ENCODE measurements around the gene HSFX2. TPM values are rescaled to one million over a fixed set of nuclear protein-coding genes. Genes with fewer than 3 reads are reported as not detected.
"Not testable (repeated sequence)": the region's sequence is repeated elsewhere in the genome, so short reads cannot be mapped to it uniquely, and the experiment has no call there.

The HSFX2 gene
- polyA plus RNA-seq, 1 experiment = not detected

DNA sequence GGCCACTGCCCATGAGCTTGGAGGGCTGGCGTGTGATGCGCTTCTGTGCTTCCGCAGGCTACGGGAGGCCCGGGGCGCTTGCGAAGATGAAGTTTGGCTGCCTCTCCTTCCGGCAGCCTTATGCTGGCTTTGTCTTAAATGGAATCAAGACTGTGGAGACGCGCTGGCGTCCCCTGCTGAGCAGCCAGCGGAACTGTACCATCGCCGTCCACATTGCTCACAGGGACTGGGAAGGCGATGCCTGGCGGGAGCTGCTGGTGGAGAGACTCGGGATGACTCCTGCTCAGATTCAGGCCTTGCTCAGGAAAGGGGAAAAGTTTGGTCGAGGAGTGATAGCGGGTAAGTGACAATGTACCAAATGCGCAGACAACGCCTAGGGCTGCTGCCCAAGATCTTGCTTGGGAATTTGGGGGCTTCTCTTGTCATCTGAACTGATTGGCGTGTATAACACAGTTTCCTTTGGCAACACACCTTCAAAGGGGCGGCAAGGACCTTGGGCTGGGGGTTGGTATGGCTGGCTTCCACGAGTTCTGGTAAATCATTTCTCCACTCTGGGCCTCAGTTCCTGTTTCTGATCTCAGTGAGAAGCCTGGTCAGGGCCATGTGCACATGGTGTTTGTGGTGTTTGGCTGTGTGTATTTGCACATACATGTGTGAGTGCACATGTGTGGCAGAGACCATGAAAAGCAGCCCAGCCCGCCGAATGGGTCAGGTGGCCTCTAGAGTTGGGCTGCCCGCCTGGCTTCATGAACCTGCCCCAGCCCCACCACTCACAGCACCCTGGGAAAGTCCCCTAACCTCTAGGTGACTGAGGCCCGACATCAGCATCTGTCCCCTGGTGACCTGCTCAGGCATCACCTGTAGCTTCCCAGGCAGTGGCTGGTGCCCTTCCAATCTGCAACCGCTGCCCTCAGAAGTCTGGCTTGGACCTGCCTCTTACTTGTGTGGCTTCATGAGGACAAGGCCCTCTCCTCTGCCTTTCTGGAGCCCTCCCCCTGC lies 49.3 kb downstream of the HSFX2 start:
- H3K27me3 ChIP-seq (ENCODE audit: control insufficient read depth, insufficient read depth, low read length); H3K27ac ChIP-seq (ENCODE audit: low read depth, low read length); POLR2A ChIA-PET; H3K4me3 ChIP-seq (ENCODE audit: low read depth, low read length); CTCF ChIA-PET; H3K9me3 ChIP-seq (ENCODE audit: control insufficient read depth, insufficient read depth, low read length); DNase-seq (ENCODE audit: low read depth, low spot score): not testable (repeated sequence)

Other genes with a start within 250 kb of the HSFX2 start
- gene IDS, start 90.0 kb downstream of the HSFX2 start, polyA plus RNA-seq (2011; rRNA removed) = 75.7 and 76.7 TPM in 2 replicates
- 16.3 and 16.7 TPM in 2 replicates for gene EOLA1, start 54.3 kb downstream of the HSFX2 start, polyA plus RNA-seq (2011; rRNA removed)
- not detected in 2 replicates for gene HSFX3, start 45.4 kb downstream of the HSFX2 start, polyA plus RNA-seq (2011; rRNA removed)
- not detected in 2 replicates for gene MAGEA9B, start 7.9 kb downstream of the HSFX2 start, polyA plus RNA-seq (2011; rRNA removed)
- 20.2 and 21.4 TPM in 2 replicates for gene TMEM185A, start 36.5 kb upstream of the HSFX2 start, polyA plus RNA-seq (2011; rRNA removed)
- gene MAGEA11, start 116.7 kb upstream of the HSFX2 start, polyA plus RNA-seq (2011; rRNA removed) = not detected in 2 replicates
- 0.21 and 0.37 TPM in 2 replicates for gene HSFX1, start 178.8 kb upstream of the HSFX2 start, polyA plus RNA-seq (2011; rRNA removed)
- not detected in 2 replicates for gene MAGEA9, start 186.6 kb upstream of the HSFX2 start, polyA plus RNA-seq (2011; rRNA removed)